ENCODE measurements around the gene SH2D1B. TPM values are rescaled to one million over a fixed set of nuclear protein-coding genes. Genes with fewer than 3 reads are reported as not detected.
A peak's percentile ranks its signal among the peaks of the same experiment; 100 is the strongest.

Gene SH2D1B
- total and polyA plus RNA-seq, 9 of the 15 experiments (the other 6 are each of a cell fraction or from before 2014, with no cell fraction given): 5.6 to 19.6 (median 9.7) TPM

GRCh38 chr1:162386292-162387225 lies 25.4 kb downstream of the SH2D1B start (continued):
- peak; percentile 51; the same call in 1 of the 2 replicates for TF ChIP-seq ARID3A (IDR thresholded peaks at IDR 0.05; ENCODE audit: borderline replicate concordance, low read depth, low read length)
- TF ChIP-seq POLR2G (IDR thresholded peaks at IDR 0.05; ENCODE audit: low read depth, low read length): no peak
- TF ChIP-seq ZKSCAN1 (IDR thresholded peaks at IDR 0.05; ENCODE audit: low read depth, low read length): 0 out of 2 replicates have a peak, but pooled peaks have one; percentile 46
- TF ChIP-seq ZNF592 (IDR thresholded peaks at IDR 0.05): peak; percentile 73
- no peak for TF ChIP-seq RBM34 (IDR thresholded peaks at IDR 0.05; ENCODE audit: borderline replicate concordance, insufficient read depth, low read length)
- TF ChIP-seq NONO (IDR thresholded peaks at IDR 0.05; ENCODE audit: low read depth in 2 of 2, low read length in 1 of 2): no peak; a peak in 1 of 4 replicates
- TF ChIP-seq THRB (CRISPR knock-in tag; conservative IDR thresholded peaks at IDR 0.05): 0 out of 2 replicates have a peak, but pooled peaks have one; percentile 34
- TF ChIP-seq ZNF239 (CRISPR knock-in tag; IDR thresholded peaks at IDR 0.05): no peak
- no peak for TF ChIP-seq PPARD (CRISPR knock-in tag; IDR thresholded peaks at IDR 0.05)
- TF ChIP-seq SMAD2 (IDR thresholded peaks at IDR 0.05; ENCODE audit: low read depth, low read length): no peak
- TF ChIP-seq NFIC (IDR thresholded peaks at IDR 0.05): peak; percentile 95
- TF ChIP-seq CCNT2 (IDR thresholded peaks at IDR 0.05; ENCODE audit: borderline replicate concordance, extremely low read depth, insufficient read length, low read depth, low read length): peak; percentile 95
- peak; percentile 94 for TF ChIP-seq TCF7 (IDR thresholded peaks at IDR 0.05; ENCODE audit: borderline replicate concordance)
- no peak for TF ChIP-seq HOXB6 (CRISPR knock-in tag; IDR thresholded peaks at IDR 0.05; ENCODE audit: borderline replicate concordance)
- TF ChIP-seq ZNF785 (CRISPR knock-in tag; IDR thresholded peaks at IDR 0.05): no peak
- peak; percentile 73; the same call in 1 of the 2 replicates for TF ChIP-seq GATAD2B (IDR thresholded peaks at IDR 0.05; ENCODE audit: borderline replicate concordance)
- TF ChIP-seq NCOA4 (IDR thresholded peaks at IDR 0.05; ENCODE audit: partially characterized antibody): peak; percentile 45
- no peak; the same call in none of the 2 replicates for TF ChIP-seq TFAP4 (CRISPR knock-in tag; IDR thresholded peaks at IDR 0.05; ENCODE audit: borderline replicate concordance)
